Femur (tissue), 1 donor: ENCODE data around the gene HLA-DMB.
"Not testable (repeated sequence)": the region's sequence is repeated elsewhere in the genome, so short reads cannot be mapped to it uniquely, and the experiment has no call there.

Source experiments
- DNase-seq: peaks from one replicate; pipeline ENCODE4 v3.0.0-alpha.2; 2017

HLA-DMB gene

DNA sequence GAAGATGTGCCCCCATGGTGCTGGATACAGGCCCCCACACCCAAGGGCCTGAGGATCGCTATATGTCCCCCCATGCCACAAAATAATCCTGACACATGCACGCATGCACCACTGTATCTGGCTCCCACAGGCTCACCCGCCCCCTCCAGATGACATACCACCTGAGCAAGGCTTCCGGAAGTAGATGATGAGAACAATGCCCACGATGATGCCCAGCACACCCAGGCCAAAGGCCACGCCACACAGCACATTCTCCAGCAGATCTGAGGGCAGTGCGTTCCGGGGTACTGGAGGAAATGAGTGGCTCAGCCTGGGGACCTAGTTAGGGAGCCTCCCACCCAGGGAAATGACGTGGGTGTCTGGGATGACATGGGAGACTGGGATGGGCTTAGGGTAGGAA, 8.3 kb upstream of the HLA-DMB start:
- DNase-seq: no peak

- DNase-seq: no peak
Measured at GRCh38 chr6:32947552-32948465, 7.0 kb upstream of the HLA-DMB start.

DNA sequence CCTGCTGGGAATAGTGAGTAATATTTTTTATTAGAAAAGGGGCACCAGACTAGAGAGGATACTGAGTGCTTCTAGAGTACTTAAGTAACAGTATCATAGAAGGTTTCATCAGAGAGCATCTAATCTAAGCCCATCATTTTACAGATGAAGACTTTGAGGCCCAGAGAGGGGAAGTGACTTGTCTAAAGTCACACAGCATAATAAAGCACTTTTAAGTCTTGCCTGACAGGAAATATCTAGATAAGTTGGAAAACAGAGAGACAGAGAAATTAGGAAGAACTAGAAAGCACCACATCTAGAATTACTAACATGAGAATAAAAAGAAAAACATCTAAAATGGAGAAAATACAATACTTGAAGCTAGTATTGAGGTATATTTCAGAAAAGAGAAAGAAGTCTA, 6.1 kb upstream of the HLA-DMB start:
- no peak for DNase-seq

- DNase-seq: no peak
Measured at GRCh38 chr6:32945953-32946352, 5.1 kb upstream of the HLA-DMB start.

GRCh38 chr6:32945108-32945760, 4.4 kb upstream of the HLA-DMB start:
- no peak for DNase-seq

- DNase-seq: peak; percentile 30
Measured at GRCh38 chr6:32943864-32944649, 3.2 kb upstream of the HLA-DMB start.

GRCh38 chr6:32942555-32943123, 1.8 kb upstream of the HLA-DMB start:
- DNase-seq: not testable (repeated sequence)

DNA sequence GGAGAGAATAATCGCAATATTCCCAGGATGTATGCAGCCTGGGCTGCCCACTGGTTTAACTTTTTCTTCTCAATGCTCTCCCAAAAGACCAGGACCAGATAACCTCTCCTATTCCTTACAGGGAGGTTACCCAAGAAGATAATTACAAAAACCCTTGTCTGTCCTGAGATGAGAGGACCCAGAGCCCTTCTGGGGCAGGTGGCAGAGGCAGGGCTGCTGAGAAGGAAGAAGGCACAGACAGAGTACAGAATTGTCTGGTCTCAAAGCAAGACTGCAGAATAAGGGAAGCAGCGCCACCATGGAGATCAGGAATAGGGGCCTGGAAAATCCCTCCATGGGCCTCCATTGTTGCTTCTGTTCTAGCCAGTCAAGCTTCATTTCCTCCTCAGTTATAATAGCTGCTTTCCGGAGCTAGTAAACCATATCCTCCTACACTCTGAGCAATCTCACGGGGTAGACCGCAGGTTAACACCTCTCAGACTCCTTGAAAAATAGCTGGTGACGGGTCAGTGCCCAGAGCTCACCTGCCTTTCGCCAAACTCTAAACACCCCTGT, 463 bp upstream of the HLA-DMB start:
- no peak for DNase-seq

DNA sequence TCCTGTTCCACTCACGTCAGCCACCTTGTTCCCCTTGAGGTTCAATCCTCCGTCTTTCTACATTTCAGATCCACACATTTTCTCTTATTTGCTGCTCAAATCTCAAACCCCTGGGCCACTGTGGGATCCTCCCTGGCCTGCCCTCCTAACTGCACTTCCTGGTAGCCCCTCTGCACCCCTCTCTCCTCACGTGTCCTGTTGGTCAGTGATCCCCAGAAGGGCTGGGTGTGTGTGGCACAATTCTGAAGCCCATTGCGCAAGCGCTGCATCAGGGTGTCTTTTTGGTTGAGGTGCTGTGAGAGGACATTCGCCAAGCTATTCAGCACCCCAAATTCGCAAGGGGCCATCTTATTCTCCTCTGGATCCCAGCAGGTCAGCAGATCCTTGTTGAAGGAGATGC, 2.3 kb downstream of the HLA-DMB start:
- no peak for DNase-seq

- DNase-seq: no peak
Measured at GRCh38 chr6:32937230-32937633, 3.6 kb downstream of the HLA-DMB start.

DNA sequence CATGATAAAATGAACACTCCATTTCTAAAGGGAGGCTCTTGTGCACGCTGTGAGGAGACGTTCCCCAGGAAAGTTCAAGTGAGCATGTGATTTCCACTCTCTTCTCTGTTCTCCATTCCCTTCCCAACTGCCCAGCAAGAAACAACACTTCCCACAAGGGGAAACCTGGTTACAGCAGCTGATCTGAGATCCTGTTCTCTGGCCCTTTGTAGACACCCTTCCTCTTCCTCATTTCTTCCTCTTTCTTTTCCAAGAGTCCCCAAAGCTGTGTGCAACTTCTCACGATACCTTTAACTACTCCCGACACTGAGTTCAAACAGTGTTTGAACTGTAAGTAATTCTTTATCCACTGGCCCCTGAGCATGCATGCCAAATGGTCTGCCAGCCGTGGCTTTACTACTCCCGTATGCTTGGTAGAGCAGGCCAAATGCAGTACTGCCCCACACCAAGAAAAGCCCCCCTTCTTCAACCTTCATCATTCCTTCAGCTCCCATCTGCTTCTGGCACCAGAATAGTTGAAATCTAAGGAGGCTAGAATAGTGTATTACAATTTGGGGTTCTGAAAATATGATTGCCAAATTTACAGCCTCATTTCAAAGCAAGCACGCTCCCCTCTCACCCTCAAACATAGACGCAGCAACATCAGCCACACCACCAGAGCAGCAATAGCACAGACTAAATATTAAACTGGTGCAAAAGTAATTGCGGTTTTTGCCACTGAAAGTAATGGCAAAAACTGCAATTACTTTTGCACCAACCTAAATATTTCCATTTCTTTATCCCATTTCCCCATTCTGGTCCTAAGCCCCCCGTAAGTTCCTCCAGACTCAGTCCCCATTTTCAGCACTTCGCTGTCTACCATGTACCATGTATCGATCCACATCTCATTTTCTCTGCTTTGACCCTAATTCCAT, 4.3 kb downstream of the HLA-DMB start:
- DNase-seq: no peak

- DNase-seq: no peak
Measured at GRCh38 chr6:32935551-32936238, 5.1 kb downstream of the HLA-DMB start.

DNA sequence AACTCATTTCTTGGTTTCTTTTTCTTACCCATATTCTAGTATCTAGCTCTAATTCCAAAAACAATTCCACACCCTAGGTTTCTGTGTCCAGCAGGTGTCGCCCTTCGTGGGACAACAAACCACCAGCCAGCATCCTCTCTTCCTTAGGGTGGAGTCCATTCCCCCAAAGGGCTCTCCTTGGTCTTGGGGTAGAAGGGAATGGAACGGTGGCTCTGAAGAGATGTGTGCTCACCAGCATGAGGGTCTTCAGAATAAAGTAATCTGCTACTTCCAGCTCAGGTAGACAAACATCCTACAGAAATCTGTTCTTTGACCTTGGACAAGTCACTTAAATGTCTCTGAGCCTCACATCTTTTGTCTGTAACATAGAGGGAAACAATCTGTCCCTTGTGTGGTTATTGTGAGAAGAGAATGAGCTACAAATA, 7.2 kb downstream of the HLA-DMB start:
- peak; percentile 81 for DNase-seq

- no peak for DNase-seq
Measured at GRCh38 chr6:32932132-32932868, 8.5 kb downstream of the HLA-DMB start.

GRCh38 chr6:32931211-32931610, 9.6 kb downstream of the HLA-DMB start:
- no peak for DNase-seq

DNA sequence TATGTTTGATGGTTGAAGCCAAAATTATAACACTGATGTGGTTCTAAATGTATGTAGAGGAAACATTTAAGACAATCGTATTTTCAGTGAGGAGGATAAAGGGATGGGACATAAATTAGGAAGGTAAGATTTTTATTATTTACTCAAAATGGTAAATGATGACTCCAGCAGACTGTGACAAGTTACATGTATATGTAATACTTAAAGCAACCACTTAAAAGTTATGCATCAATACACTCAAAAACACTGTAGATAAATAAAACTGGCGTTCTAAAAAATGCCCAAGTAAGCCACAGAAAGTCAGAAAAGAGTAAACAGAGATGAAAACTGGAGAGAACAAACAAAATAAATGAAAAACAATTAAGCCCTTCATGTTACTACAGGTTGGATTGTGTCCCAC, 18.7 kb downstream of the HLA-DMB start:
- no peak for DNase-seq

GRCh38 chr6:32920715-32921114, 20.1 kb downstream of the HLA-DMB start:
- no peak for DNase-seq

DNA sequence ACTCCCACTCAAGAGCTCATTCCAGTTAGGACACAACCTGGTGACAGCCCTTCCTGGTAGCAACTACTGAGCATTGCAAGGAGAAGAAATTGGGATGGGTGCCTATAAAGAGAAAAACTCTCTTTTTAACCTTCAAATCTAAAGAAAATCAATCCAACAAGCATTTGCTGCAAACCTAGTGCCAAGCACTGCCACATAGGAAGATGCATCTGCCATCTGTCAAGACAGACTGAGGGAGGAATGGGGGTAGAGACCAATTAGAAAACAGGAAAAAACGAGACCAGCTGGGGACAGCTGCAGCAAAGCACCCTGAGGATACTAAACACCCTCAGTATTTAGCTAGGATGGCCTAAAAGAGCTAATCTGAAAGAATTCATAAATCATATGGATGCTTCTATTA, 27.9 kb downstream of the HLA-DMB start:
- DNase-seq: no peak

- no peak for DNase-seq
Measured at GRCh38 chr6:32908897-32909296, 31.9 kb downstream of the HLA-DMB start.

DNA sequence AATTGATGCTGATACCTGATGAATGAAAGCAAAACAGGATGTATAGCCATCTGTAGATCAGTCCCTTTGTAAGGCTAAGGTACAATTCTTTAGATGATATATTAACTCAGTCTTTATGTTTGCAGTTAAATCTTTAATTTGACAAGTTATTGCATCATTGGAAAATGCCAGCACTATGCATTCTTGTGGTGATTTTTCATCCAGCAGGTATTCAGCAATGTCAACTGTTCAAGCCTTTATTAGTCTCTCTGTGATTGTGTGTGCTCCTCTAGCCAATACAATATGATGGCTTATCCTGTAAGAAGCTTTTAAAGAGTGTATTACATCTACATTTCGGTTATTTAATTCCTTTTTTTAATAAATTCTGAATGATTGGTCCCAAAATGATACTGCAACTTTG, 34.3 kb downstream of the HLA-DMB start:
- no peak for DNase-seq
